Fibroblast of pulmonary artery (primary cell): ENCODE results near the gene IKZF1.

Experiments
- DNase-seq: peaks from one replicate; pipeline ENCODE4 v3.0.0-alpha.2; 2010; ENCODE audit warnings: low read depth
- H3K4me3 ChIP-seq: replicated peaks from 2 replicates; pipeline ENCODE4 v1.5.1; 2011; ENCODE audit warnings: low read depth, mild to moderate bottlenecking, control low read depth, low read length, moderate library complexity
- TF ChIP-seq, protein P1 (sequence below): IDR thresholded peaks from 2 replicates; pipeline ENCODE4 v1.5.1; 2011; ENCODE audit warnings: mild to moderate bottlenecking, control low read depth, low read length, inconsistent platforms; ENCODE audit errors: missing control alignments

IKZF1 gene

DNA sequence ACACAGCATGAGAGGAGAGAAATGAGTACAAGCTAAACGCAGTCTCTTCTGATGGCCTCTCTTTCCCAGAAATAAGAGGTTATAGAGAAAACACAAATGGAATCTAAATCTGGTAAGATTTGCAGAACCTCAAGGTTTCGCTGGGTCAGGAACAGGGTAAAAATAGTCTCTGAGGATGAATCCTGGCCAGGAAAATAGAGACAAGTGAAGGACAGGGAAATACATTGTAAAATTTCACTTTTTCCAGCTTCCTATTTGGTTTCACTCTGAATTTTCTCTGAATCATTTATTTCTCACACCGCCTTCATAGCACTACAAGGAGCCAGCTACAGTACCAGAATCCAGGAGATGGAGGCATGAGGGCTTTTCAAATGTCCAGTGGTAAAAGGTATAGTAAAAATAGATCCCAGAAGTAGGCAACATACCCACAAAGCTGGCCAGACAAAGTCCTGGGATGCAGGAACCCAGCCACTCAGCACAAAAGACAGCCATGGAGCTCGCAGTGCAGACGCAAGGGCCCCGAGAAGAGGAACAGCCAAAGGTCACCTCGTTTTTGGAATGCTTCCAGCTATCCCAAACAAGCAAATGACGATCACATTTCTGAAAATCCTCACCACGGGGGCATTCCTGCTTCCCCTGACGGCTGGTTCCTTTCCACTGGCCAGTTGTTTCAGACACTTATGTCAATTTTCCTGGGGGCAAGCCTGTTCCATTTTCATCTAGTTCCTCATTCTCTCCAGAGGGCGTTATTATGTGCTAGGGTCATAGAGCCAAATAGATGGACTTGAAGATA lies 21.5 kb upstream of the IKZF1 start:
- DNase-seq, result no peak
- TF ChIP-seq, protein P1, sequence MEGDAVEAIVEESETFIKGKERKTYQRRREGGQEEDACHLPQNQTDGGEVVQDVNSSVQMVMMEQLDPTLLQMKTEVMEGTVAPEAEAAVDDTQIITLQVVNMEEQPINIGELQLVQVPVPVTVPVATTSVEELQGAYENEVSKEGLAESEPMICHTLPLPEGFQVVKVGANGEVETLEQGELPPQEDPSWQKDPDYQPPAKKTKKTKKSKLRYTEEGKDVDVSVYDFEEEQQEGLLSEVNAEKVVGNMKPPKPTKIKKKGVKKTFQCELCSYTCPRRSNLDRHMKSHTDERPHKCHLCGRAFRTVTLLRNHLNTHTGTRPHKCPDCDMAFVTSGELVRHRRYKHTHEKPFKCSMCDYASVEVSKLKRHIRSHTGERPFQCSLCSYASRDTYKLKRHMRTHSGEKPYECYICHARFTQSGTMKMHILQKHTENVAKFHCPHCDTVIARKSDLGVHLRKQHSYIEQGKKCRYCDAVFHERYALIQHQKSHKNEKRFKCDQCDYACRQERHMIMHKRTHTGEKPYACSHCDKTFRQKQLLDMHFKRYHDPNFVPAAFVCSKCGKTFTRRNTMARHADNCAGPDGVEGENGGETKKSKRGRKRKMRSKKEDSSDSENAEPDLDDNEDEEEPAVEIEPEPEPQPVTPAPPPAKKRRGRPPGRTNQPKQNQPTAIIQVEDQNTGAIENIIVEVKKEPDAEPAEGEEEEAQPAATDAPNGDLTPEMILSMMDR, result no peak
- H3K4me3 ChIP-seq, result no peak overlapping the region

GRCh38 chr7:50283731-50284130 lies 20.8 kb upstream of the IKZF1 start:
- DNase-seq, result no peak

DNA sequence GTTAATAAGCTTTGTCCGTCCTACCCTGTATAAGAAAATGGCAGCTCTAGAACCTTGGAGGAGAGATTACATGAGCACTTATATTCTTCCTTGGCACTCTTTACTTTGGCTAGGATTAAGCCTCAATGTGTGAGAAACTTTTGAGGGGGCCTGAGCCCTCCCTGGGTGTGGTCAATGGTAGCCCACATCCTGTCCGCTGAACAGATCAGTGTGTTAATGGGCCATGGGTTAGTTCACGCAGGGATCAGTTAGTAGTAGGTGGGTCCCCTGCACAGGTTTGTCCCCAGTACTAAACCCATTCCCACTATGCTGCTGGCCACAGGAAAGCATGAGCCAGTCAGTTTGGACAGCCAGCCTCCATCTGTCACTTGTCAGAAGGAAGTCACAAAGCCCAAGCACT lies 20.2 kb upstream of the IKZF1 start:
- no peak for DNase-seq
- no peak overlapping the region for H3K4me3 ChIP-seq
- TF ChIP-seq, protein P1, result no peak

More at GRCh38 chr7:50283731-50284130, 20.8 kb upstream of the IKZF1 start:
- TF ChIP-seq, protein P1, result no peak
- H3K4me3 ChIP-seq, result no peak overlapping the region

- H3K4me3 ChIP-seq, result no peak overlapping the region
- no peak for DNase-seq
- TF ChIP-seq, protein P1, result no peak
Observed at GRCh38 chr7:50285269-50285668, 19.2 kb upstream of the IKZF1 start.

DNA sequence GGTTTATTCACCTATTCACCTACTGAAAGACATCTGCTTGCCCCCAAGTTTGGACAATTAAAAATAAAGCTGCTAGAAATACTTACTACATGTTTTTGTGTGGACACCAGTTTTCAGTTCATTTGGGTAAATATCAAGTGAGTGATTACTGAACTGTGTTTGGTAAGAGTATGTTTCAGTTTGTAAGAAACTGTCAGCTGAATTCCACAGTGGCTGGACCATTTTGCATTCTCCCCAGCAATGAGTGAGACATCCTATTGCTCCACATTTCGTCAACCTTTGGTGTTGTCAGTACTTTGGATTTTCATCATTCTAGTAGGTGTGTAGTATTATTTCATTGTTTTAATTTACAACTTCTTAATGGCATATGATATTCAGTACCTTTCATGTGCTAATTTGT lies 17.4 kb upstream of the IKZF1 start:
- TF ChIP-seq, protein P1, result no peak
- DNase-seq, result no peak
- no peak overlapping the region for H3K4me3 ChIP-seq

DNA sequence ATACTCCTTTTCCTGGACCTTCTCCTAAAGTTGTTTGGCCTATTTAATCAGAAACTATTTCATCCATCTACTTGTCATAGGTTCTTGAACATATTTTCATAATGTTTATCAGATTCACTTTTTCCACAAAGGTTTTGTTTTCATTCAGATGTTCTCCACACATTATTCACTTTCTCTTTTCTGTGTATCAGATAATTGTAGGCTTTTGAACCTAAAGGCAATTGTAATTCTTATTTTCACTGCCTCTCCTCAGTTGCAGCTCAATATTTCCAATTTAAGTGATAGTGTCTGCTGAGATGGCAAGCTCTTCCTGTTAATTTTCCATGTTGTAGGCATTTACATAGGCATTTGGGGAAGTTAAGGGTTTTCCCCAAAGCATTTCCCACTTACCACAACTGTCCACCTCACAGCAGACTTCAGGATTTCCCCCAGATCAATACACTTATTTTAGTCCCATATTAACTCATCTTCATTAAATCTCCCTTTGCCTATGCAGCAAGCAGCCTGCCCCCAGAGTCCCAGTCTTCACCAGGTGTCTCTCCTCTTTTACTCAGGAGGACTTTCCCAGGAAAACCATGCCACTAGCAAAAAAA lies 12.3 kb upstream of the IKZF1 start:
- no peak for DNase-seq
- H3K4me3 ChIP-seq, result no peak overlapping the region
- TF ChIP-seq, protein P1, result no peak
